ENCODE results near the gene MAD1L1.

Gene MAD1L1

DNA sequence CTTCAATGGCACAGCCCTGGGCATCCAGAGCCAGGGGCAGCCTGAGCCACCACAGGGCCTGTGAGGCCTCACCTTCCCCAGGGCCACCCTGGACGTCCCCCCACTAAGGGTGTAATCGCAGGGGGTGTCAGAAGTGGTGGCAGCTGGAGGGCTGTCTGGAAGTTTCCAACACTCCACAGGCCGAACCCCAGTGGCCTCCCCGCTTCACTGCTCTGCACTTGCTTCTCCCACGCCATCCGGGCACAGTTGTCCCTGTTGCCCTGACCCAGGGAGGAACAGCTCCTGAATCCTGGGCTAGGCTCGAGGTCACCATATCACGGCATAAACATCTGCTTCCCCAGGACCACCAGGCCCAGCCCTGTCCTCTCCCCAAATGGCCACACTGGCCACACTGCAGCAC is 276.6 kb downstream of the MAD1L1 start:
- POLR2A ChIA-PET, result no interaction called here
- H3K4me3 ChIP-seq (ENCODE audit: low read depth, low read length), result no peak overlapping the region
- H3K9me3 ChIP-seq (ENCODE audit: control insufficient read depth, insufficient read depth, low read depth, low read length), result no peaks in the 10 kb centered on the region
- TF ChIP-seq ZNF221 (tag by site-specific recombination; IDR thresholded peaks at IDR 0.05; ENCODE audit: borderline replicate concordance) (no peak), ZNF292 (tag by site-specific recombination; IDR thresholded peaks at IDR 0.05; ENCODE audit: borderline replicate concordance, low read depth) (no peak), ZNF140 (tag by site-specific recombination; IDR thresholded peaks at IDR 0.05) (no peak), SCRT2 (tag by site-specific recombination; IDR thresholded peaks at IDR 0.05) (no peak), ZNF2 (tag by site-specific recombination; IDR thresholded peaks at IDR 0.05) (no peak)
- TF ChIP-seq, protein P1, sequence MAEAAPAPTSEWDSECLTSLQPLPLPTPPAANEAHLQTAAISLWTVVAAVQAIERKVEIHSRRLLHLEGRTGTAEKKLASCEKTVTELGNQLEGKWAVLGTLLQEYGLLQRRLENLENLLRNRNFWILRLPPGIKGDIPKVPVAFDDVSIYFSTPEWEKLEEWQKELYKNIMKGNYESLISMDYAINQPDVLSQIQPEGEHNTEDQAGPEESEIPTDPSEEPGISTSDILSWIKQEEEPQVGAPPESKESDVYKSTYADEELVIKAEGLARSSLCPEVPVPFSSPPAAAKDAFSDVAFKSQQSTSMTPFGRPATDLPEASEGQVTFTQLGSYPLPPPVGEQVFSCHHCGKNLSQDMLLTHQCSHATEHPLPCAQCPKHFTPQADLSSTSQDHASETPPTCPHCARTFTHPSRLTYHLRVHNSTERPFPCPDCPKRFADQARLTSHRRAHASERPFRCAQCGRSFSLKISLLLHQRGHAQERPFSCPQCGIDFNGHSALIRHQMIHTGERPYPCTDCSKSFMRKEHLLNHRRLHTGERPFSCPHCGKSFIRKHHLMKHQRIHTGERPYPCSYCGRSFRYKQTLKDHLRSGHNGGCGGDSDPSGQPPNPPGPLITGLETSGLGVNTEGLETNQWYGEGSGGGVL (tag by site-specific recombination; IDR thresholded peaks at IDR 0.05), result no peak
- CTCF ChIA-PET, result interaction anchor here (0.6 kb wide), 1 partner anchor 232 kb away, joined by 3 read pairs; no protein-coding TSS in a partner anchor
- no peak overlapping the region for H3K27ac ChIP-seq (ENCODE audit: extremely low read depth, low read depth, low read length)
- no peaks in the 10 kb centered on the region for H3K36me3 ChIP-seq (ENCODE audit: control insufficient read depth in 2 of 2, insufficient read depth in 1 of 2, low read length in 2 of 2)
- no peaks in the 10 kb centered on the region for H3K4me1 ChIP-seq (ENCODE audit: control insufficient read depth, insufficient read depth, low read length)

DNA sequence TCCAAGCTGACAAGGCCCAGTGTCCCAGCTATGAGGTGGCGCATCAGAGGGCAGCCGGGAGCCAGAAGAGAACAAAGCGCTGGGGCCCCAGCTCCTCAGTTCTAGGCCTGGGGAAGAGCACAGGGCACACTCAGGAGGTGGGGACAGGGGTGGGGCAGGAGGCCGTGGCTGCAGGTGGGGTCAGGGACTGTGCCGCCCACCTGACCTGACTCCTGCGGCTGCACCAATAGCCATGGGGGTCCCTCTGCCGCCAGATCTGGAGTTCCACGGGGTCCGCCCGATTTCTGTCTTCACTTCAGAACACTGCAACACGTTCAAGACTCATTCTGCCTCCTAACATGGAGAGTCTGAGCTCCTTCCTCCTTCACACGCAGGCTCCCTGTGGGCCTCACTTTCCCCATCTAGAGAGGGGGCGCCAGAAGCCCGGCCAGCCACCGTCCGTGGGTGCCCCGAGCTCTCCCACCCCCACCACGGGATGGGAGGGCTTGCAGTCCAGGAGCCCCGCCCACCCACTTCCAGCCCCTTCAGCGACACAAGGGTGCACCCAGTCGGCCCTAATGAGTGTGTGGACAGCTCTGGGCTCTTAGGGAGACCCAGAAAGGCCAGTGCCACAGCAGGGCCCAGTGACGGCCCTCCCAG is 278.3 kb downstream of the MAD1L1 start:
- ChIA-PET POLR2A (no interaction called here), CTCF (no interaction called here)
- Histone ChIP-seq H3K9me3 (ENCODE audit: control insufficient read depth, insufficient read depth, low read depth, low read length) (no peaks in the 10 kb centered on the region), H3K36me3 (ENCODE audit: control insufficient read depth in 2 of 2, insufficient read depth in 1 of 2, low read length in 2 of 2) (no peaks in the 10 kb centered on the region), H3K4me1 (ENCODE audit: control insufficient read depth, insufficient read depth, low read length) (no peaks in the 10 kb centered on the region), H3K27ac (ENCODE audit: extremely low read depth, low read depth, low read length) (no peak overlapping the region), H3K4me3 (ENCODE audit: low read depth, low read length) (no peak overlapping the region)
- TF ChIP-seq ZNF544 (tag by site-specific recombination; IDR thresholded peaks at IDR 0.05), result no peak
- no peak for TF ChIP-seq ZSCAN23 (tag by site-specific recombination; IDR thresholded peaks at IDR 0.05)
- TF ChIP-seq ZBTB48 (tag by site-specific recombination; IDR thresholded peaks at IDR 0.05), result no peak
- no peak for TF ChIP-seq ZNF274 (IDR thresholded peaks at IDR 0.05; ENCODE audit: low read length)
- TF ChIP-seq ZNF274 (tag by site-specific recombination; IDR thresholded peaks at IDR 0.05; ENCODE audit: borderline replicate concordance), result no peak
- TF ChIP-seq ZNF214 (tag by site-specific recombination; IDR thresholded peaks at IDR 0.05; ENCODE audit: borderline replicate concordance), result no peak
- no peak for TF ChIP-seq ZEB2 (tag by site-specific recombination; IDR thresholded peaks at IDR 0.05)
- no peak for TF ChIP-seq ZNF266 (tag by site-specific recombination; IDR thresholded peaks at IDR 0.05; ENCODE audit: low read depth)
- no peak for TF ChIP-seq ZNF843 (tag by site-specific recombination; IDR thresholded peaks at IDR 0.05)
- no peak for TF ChIP-seq ZNF747 (tag by site-specific recombination; IDR thresholded peaks at IDR 0.05)
- no peak for TF ChIP-seq ZNF585B (tag by site-specific recombination; IDR thresholded peaks at IDR 0.05)
- TF ChIP-seq ZNF157 (tag by site-specific recombination; IDR thresholded peaks at IDR 0.05), result no peak
- TF ChIP-seq, protein P2, sequence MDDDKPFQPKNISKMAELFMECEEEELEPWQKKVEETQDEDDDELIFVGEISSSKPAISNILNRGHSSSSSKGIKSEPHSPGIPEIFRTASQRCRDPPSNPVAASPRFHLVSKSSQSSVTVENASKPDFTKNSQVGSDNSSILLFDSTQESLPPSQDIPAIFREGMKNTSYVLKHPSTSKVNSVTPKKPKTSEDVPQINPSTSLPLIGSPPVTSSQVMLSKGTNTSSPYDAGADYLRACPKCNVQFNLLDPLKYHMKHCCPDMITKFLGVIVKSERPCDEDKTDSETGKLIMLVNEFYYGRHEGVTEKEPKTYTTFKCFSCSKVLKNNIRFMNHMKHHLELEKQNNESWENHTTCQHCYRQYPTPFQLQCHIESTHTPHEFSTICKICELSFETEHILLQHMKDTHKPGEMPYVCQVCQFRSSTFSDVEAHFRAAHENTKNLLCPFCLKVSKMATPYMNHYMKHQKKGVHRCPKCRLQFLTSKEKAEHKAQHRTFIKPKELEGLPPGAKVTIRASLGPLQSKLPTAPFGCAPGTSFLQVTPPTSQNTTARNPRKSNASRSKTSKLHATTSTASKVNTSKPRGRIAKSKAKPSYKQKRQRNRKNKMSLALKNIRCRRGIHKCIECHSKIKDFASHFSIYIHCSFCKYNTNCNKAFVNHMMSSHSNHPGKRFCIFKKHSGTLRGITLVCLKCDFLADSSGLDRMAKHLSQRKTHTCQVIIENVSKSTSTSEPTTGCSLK (tag by site-specific recombination; IDR thresholded peaks at IDR 0.05), result no peak
- TF ChIP-seq, protein P1 (tag by site-specific recombination; IDR thresholded peaks at IDR 0.05), result no peak
- TF ChIP-seq HOXA7 (CRISPR knock-in tag; IDR thresholded peaks at IDR 0.05; ENCODE audit: borderline replicate concordance), result no peak
- TF ChIP-seq IKZF3 (tag by site-specific recombination; IDR thresholded peaks at IDR 0.05), result no peak
- TF ChIP-seq ZBTB20 (tag by site-specific recombination; IDR thresholded peaks at IDR 0.05), result no peak

Measured in HEK293 (cell line).